ENCODE measurements around the gene RFX8.

- TF ChIP-seq CTCF (conservative IDR thresholded peaks at IDR 0.05; ENCODE audit: low read depth, low read length): no peak
- TF ChIP-seq EZH2 (IDR thresholded peaks at IDR 0.05; ENCODE audit: borderline replicate concordance, low read depth, low read length, poor library complexity, severe bottlenecking): no peak
Measured at GRCh38 chr2:101405351-101405899, 69.5 kb downstream of the RFX8 start.

All from A673 (cell line).